ENCODE data around the gene CD1D.
"Not testable (repeated sequence)": the region's sequence is repeated elsewhere in the genome, so short reads cannot be mapped to it uniquely, and the experiment has no call there.

CD1D gene

DNA sequence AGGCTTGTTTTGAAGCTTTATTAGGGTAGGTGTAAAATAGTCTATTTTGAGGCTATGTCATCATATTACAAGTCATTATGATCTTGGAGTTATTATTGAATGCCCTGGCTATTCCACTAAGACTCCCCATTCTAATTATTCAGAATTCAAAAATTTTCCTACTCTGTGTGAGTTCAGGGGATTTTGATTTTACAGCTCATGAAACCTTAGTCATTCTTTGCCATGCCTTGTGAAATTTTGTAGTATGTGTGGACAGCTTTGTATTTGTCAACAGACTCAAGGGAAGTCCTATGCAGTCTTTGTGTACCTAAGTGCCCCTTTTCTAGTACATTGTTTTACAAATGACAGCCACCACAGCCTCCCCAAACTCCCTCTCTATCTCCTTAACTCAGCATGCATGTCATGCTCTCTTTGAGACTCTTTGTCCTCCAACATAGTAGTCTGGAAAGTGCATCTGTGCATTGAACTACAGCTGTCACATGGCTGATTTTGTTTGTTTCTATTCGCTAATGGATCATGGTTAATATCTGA lies 28.0 kb downstream of the CD1D start:
- TF ChIP-seq, protein P1, sequence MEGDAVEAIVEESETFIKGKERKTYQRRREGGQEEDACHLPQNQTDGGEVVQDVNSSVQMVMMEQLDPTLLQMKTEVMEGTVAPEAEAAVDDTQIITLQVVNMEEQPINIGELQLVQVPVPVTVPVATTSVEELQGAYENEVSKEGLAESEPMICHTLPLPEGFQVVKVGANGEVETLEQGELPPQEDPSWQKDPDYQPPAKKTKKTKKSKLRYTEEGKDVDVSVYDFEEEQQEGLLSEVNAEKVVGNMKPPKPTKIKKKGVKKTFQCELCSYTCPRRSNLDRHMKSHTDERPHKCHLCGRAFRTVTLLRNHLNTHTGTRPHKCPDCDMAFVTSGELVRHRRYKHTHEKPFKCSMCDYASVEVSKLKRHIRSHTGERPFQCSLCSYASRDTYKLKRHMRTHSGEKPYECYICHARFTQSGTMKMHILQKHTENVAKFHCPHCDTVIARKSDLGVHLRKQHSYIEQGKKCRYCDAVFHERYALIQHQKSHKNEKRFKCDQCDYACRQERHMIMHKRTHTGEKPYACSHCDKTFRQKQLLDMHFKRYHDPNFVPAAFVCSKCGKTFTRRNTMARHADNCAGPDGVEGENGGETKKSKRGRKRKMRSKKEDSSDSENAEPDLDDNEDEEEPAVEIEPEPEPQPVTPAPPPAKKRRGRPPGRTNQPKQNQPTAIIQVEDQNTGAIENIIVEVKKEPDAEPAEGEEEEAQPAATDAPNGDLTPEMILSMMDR (IDR thresholded peaks at IDR 0.05; ENCODE audit: extremely low read depth, insufficient read depth, missing control alignments): no peak
- in situ Hi-C loops (cut with MboI; ENCODE audit: low pct_unique_long_range_greater_than_20kb, low sequenced_read_pairs, unreplicated experiment): loop anchor here (25.0 kb wide), 1 partner anchor 279 kb away; no protein-coding TSS in a partner anchor
- no peak for DNase-seq (ENCODE audit: low spot score)

DNA sequence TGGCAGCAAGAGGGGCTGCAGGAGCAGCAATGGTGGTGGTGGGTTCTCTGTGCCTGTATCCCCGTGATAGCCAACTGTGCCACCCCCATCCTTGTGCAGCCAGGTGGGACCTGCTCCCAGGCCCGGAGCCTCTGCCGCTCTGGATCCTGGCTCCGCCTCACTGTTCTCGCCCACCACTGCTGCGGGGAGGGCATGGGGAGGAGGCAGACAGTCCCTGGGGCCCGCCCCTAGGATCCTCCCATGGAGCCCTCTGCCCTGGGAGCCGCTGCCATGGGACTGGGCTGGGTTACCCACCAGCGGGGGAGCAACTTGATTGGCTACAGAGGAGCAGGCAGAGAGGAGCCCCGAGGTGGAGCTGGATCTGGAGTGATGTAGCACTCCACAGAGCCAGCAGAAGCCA lies 31.6 kb downstream of the CD1D start:
- in situ Hi-C loops (cut with MboI; ENCODE audit: low pct_unique_long_range_greater_than_20kb, low sequenced_read_pairs, unreplicated experiment): loop anchor here (25.0 kb wide), 1 partner anchor 275 kb away; no protein-coding TSS in a partner anchor
- TF ChIP-seq, protein P1 (IDR thresholded peaks at IDR 0.05; ENCODE audit: extremely low read depth, insufficient read depth, missing control alignments): no peak
- no peak for DNase-seq (ENCODE audit: low spot score)

GRCh38 chr1:158223445-158223844 lies 42.8 kb downstream of the CD1D start:
- in situ Hi-C loops (cut with MboI; ENCODE audit: low pct_unique_long_range_greater_than_20kb, low sequenced_read_pairs, unreplicated experiment): loop anchor here (25.0 kb wide), 1 partner anchor 264 kb away; no protein-coding TSS in a partner anchor
- not testable (repeated sequence) for DNase-seq (ENCODE audit: low spot score)

DNA sequence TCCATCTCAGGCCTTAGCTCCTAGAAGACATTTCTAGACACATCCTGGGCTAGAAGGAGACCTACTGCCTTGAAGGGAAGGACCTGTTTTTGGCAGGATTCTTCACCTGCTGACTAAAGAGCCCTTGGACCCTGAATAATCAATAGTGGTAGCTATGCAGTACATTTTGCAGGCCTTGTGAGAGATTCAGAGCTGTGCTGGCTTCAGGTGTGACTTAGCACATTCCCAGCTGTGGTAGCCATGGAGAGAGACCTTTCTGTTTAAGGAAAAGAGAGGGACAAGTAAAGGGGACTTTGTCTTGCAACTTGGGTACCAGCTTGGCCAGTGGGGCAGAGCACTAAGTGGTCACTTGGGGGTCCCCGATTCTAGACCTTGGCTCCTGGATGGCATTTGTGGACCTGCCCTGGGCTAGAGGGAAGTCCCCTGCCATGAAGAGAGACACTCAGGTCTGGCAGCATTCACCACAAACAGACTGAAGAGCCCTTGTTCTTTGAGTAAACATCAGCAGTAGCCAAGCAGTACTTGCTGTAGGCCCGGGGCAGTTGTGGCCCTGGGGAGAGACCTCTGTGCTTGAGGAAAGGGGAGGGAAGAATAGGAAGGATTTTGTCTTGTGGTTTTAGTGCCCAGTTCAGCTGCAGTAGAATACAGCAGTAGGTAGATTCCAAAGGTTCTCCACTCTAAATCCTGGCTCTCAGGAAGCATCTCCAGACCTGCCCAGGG lies 47.4 kb downstream of the CD1D start:
- in situ Hi-C loops (cut with MboI; ENCODE audit: low pct_unique_long_range_greater_than_20kb, low sequenced_read_pairs, unreplicated experiment): no loop called here
- DNase-seq (ENCODE audit: low spot score): no peak
- TF ChIP-seq, protein P1 (IDR thresholded peaks at IDR 0.05; ENCODE audit: extremely low read depth, insufficient read depth, missing control alignments): no peak

All from GM13977 (cell line).